ENCODE results near the gene BTN3A1.
"Not testable (repeated sequence)": the region's sequence is repeated elsewhere in the genome, so short reads cannot be mapped to it uniquely, and the experiment has no call there.

BTN3A1 gene

DNA sequence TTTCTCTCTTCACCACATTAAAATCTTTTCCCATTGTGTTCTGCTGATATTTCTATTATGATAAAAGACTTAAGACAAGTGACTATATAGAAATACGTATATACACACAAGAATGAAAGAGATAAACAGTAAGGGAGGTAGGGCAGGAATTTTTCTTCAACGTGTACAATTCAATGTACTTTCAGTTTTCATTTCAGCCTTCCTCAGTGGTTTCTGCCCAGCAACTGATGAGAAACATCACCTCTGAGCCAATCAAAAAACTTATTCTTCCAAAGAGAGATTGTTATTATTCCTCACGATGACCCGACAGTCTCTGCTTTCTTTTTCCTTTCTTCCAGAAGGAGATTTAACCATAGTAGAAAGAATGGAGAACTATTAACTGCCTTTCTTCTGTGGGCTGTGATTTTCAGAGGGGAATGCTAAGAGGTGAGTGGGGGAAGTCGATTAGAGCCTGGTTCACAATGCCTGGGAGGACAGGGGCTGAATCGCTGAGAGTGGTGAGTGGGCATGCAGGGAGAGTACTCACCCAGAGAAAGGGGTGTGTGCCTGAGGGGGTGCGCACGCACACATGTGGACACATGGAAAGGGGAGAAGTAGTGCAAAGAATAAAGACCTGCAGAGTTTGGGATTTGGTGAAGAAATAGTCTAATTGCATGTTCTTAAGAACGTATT lies at the start of gene BTN3A1:
BTN3A1 (plus strand) TSS at position 289 of the 672 bp plus-strand sequence. CDS start 3,289 bp downstream, outside the sequence.
- peak; percentile 69 for DNase-seq

DNA sequence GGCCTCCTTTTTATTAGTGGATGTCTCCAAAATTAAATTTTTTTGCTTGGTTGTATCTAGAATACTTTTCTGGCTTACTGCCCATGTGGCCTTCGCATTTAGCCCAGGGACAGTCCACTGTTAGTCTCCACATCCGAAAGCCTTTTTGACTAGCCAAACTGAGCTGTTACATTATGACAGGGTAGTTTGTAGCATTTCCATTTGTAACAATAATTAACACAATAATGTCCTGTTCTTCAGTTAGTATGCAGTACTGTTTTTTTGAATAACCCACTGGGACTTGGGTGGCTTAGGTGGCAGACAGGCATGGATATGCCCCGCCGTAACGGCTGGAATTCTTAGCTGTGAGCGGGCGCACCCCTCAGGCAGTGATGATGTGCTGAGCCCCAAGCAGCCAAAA lies 49.8 kb upstream of the BTN3A1 start:
- DNase-seq: no peak

DNA sequence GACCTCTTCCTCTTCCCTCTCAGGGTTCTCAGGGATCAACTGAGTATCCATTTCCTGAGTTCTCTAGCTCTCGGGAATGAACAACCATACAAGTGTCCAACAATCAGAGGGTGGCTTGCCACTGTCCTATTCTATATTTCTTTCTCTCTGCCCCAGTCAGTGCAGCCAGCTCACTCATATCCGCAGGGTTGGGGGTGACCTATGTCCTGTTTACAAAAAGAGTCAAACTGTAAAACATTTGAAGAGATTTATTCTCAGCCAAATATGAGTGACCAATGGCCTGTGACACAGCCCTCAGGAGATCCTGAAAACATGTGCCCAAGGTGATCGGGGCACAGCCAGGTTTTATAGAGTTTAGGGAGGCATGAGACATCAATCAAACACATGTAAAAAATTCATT lies 47.9 kb upstream of the BTN3A1 start:
- no peak for DNase-seq

DNA sequence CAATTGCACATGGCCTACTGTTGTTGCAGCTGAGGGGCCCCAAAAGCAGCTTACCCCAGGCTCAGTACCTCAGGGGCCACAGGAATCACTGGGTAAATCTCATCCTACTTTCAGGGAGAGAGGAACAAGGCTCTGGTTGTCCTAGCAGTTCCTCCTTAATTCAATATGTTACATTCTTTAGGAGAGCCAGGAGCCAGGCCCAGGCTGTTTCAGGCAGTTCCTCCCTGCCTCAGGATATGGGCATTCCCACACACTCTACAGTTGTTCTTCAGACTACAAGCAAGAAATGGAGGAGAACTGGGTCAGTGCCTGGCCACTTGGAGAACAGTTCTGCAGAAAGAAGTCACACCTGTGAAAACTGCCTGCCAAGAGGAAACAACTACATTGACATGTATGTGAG lies 46.7 kb upstream of the BTN3A1 start:
- no peak for DNase-seq

DNA sequence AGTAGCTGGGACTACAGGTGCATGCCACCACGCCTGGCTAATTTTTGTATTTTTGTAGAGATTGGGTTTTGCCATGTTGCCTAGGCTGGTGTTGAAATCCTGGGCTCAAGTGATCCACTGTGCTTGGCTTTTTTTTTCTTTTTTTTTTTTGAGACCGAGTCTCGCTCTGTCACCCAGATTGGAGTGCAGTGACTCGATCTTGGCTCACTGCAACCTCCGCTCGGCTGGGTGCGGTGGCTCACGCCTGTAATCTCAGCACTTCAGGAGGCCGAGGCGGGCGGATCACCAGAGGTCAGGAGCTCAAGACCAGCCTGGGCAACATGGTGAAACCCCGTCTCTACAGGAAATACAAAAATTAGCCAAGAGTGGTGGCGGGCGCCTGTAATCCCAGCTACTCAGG lies 44.5 kb upstream of the BTN3A1 start:
- not testable (repeated sequence) for DNase-seq

DNA sequence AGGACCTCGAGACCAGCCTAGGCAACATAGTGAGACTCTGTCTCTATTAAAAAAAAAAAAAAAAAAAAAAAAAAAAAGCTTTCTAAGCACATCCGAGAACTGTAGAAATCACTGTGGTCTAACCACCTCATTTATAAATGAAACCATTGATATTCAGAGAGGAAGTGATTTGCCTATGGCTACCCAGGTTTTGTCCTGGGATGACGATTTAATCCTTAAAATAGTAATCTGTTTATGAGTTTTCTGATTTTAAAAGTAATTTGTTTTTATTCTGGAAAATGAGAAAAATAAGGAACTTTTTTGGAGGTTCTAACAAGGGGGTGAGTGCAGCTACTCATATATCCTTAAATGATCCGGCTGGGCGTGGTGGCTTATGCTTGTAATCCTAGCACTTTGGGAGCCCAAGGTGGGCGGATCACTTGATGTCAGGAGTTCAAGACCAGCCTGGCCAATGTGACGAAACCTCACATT lies 43.5 kb upstream of the BTN3A1 start:
- no peak for DNase-seq

DNA sequence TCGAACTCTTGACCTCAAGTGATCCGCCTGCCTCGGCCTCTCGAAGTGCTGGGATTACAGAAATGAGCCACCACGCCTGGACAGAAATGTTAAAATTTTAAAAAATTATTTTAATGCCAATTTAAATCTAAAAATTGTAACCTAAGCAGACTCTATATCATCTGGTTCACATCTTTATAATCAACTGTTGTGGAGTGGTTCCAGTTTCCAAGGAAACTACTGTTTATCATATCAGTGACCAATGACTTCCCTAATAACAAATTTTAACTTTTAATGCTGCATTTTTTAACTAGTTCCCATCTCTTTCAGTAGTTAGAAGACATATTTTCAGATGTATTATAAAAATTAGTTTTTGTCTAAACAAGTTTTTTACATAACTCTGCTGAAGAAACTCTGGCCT lies 42.3 kb upstream of the BTN3A1 start:
- DNase-seq: no peak

DNA sequence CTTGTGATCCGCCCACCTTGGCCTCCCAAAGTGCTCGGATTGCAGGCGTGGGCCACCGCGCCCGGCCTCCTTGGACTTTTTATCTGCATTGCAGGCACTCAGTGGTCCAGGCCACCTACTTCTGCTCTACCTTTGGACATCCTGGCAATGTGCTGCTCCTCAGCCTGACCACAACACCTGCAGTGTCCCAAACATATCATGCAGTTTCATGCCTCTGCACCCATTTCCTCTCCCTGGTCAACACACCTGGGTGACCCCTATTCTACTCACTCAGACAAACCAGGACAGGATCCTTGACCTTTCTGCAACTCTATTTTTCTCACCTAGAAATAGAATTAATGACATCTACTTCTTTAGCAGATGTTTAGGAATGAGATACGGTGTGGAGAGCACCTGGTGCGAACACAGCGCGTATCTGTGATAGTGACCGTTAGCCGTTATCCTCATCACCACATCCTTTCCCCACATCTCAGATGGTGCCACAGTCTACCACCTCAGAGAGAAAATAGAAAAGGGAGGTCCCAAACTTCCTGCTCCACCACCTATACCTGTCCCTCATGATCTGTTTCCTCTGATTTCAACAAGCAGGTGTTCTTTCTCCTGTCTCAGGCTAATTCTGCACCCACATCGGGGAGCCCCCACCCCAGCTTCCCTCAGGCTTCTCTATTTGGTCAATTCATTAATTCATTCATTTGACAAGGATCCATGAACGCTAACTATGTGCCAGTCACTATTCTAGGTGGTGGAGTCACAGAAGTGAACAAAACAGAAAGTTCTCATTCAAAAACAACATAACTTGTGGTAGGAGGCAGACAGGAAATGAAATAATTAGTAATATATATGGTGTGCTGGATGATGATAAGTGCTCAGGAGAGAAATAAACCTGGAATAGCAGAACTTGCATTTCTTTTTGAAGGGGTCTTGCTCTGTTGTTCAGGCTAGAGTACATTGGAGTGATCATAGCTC lies 41.3 kb upstream of the BTN3A1 start:
- no peak for DNase-seq

DNA sequence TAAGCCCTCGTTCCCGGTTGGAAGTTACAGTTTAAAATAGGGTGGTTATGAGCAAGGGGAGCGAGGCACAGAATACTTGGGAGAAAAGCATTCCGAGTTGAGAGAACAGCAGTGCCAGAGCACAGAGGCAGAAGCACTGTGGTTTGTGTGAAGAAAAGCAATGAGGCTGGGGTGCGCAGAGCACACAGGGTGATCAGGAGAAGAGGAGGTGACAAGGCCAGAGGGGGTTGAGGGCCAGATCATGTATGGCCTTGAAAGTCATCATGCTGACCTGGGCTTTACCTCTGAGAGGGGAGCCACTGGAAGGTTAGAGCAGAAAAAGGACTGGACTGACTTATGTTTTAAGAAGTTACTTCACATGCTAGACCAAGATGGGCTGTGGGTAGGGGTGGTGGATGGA lies 40.5 kb upstream of the BTN3A1 start:
- no peak for DNase-seq

DNA sequence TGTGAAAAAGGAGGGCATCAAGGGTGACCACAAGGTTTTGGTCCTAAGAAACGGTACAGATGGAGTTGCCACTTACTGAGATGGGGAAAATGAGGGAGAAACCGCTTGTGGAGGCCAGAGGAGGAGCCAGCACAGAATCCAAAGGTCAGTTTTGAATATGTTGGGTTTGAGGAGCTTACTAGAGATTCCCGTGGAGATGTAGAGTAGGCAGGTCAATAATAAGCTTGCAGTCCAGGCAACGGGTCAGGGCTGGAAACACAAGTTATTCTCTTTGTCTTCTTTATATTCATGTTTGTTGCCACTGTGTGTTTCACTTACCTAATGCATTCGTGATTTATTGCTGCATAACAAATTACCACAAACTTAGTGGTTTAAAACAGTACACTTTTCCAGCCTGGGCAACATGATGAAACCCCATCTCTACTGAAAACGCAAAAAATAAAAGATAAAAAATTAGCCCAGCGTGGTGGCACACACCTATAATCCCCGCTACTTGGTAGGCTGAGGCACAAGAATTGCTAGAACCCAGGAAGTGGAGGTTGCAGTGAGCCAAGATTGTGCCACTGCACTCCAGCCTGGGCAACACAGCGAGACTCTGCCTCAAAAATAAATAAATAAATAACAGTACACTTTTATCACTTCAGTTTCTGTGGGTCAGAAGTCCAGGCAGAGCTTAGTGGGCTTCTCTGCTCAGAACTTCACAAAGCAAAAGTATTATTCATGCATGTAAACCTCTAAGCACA lies 39.8 kb upstream of the BTN3A1 start:
- no peak for DNase-seq

DNA sequence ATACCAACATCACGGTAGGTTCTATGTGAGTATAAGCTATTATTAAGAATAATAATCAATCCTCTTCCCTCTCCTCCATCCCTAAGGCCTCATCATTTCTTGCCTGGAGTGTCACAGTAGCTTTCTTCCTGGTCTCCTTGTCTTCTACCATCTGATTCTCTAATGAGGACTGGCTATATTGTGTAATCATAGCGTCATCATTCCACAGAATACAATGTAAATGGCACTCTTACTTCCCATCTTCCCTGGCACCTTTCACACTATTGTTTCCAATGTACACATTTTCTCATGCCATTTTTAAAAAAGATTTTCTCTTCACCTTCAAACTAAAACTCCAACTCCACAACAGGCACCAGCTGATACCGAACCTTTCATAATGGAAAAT lies 39.2 kb upstream of the BTN3A1 start:
- DNase-seq: no peak

DNA sequence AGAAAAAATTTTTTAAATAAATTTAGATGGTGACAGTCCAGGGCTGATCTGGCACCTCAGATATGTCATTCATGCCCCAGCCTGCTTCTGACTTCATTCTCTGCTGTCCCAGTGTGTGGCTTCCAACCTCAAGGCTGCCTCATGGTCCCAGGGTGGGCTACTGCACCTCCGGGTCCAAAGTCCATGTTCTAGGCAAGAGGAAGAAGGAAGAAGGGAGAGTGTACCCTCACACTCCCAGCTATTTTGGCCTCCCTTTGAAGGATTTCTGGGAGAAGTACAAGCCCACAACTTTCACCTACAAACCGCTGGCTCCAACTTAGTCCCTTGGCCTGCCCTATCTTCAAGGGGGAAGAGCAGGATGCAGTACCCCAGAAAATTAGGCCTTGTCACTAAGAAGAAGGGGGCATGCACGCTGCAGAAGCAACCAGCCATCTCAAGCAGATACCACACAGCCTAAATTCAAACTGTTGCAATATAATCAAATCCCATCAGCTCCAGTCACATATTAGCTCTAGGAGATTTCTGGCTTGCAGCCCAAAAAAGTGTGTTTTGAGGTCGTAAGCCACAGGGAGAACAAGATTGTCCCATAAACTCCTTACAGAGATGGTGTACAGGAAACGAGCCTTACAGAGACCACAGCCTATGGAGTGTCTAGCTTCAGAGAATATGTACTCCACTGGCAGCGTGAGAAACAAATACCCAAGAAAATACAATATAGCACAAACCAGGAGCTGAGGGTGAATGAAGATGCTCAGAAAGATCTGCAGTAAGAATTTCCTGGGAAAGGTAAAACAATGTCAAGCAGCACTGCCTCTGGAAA lies 38.0 kb upstream of the BTN3A1 start:
- no peak for DNase-seq

DNA sequence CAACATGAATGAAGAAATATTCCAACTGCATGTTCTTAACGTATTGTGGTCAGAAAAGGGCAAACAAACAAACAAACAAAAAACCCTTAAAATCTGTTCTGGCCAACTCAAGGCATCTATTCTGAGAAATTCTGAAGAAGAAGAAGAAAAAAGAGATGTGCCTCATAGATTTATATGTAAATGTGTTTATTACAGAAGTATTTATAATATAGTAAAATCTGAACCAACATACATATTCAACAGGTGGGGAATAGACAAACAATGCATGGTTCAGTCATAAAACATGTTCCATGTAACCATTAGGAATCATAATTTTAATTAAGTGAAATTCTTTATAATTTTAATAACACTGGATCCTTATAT lies 36.5 kb upstream of the BTN3A1 start:
- no peak for DNase-seq

DNA sequence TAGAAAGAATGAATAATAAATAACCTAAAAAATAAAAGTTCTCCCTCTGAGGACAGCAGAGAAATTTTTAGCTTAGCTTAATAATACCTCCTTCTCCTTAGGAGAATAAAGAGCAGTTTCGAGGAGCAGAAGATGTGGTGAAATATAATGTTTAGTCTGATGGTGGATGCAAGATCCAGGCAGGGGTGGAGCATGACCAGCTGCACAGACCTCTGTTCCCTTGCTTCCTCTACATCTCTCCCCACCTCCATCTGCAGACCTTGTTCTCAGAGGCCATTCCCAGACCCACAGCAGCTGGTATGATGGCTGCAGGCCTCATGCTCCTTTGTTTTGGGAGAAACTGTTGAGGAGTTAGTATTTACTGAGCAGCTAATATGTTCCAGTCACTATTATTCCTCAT lies 35.6 kb upstream of the BTN3A1 start:
- peak; percentile 38 for DNase-seq

DNA sequence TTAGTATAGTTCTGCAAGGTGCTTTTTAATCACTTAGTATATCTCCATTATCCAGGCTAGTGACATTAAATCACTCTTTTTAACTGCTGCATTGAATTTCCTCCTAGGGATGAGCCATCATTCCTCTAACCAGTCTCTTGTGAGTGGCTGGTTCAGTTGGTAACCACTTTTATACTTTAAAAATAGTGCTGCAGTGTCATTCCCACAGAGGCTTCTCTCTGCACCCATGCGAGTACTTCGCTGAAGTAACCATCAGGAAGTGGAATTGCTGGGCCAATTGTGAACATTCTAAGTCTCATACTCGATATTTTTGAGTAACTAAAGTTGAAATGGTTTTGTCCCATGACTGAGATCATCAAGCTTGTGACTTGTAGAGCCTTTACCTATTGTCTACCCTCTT lies 35.0 kb upstream of the BTN3A1 start:
- no peak for DNase-seq

DNA sequence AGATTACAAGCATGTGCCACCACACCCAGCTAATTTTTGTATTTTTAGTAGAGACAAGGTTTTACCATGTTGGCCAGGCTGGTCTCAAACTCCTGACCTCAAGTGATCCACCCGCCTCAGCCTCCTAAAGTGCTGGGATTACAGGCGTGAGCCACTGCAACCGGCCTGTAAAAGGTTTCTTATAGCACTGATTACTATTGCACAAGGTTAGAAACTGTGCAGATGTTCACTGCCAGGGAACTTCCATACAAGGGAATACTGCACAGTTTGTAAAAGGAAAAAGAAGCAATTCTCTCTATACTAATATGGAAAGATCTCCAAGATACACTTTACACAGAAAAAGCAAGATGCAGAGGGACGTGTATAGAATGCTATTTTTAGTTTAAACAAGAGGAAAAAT lies 30.3 kb upstream of the BTN3A1 start:
- DNase-seq: not testable (repeated sequence)

DNA sequence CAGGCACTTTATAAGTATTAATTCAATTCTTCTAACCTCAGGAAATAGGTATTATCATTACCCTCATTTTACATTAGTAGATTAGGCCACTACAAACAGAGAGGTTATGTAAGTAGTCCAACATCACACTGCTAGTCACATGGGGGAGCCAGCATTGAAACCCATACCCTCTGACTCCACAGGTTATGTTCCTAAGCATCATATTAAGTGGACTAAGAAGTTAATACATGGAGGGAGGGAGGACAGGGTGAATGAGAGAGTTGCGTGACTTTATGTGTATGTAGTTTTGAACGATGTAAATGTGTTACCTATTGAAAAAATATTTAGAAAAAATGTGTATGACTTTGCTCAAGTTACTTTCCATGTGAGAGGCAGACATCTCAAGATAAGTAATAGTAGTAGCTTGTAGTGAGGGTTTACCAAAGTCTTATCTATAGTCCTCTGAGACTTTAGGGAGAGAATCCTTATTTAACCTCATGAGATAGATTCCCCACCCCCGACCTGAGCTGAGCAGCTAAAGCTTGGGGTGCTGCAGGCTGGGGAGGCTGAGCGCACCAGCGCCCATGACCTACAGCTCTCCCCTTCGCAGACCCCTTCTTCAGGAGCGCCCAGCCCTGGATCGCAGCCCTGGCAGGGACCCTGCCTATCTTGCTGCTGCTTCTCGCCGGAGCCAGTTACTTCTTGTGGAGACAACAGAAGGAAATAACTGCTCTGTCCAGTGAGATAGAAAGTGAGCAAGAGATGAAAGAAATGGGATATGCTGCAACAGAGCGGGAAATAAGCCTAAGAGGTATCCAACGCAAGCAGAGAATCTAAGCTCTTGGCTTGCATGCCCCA lies 29.5 kb upstream of the BTN3A1 start:
- no peak for DNase-seq

DNA sequence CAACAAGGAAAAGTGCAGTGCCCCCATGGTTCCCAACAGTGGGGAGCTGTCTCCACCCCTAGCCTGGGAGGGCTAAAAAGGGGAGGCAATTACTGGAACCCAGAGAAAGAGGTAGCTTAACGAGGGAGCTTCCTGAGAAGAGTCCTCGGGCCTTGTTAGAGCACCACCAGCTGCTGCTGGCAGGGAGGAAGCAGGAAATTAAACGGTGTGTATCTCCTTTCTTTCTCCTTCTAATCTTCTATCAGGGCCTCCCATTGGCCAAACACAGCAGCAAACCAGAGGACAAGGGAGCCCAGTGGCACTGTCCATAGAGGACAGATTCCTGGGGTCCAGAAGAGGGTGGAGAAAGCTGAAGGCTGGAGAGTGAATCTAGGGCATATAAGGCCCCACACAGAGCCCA lies 26.8 kb upstream of the BTN3A1 start:
- DNase-seq: no peak

DNA sequence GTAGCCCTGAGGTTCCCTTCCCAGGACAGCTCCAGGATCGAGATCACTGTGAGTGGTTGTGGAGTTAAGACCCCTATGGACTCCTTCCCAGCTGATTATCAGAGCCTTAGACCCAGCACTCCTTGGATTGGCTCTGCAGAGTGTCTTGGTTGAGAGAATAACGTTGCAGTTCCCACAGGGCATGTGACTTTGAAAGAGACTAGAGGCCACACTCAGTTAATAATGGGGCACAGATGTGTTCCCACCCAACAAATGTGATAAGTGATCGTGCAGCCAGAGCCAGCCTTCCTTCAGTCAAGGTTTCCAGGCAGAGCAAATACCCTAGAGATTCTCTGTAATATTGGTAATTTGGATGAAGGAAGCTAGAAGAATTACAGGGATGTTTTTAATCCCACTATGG lies 24.4 kb upstream of the BTN3A1 start:
- DNase-seq: no peak

DNA sequence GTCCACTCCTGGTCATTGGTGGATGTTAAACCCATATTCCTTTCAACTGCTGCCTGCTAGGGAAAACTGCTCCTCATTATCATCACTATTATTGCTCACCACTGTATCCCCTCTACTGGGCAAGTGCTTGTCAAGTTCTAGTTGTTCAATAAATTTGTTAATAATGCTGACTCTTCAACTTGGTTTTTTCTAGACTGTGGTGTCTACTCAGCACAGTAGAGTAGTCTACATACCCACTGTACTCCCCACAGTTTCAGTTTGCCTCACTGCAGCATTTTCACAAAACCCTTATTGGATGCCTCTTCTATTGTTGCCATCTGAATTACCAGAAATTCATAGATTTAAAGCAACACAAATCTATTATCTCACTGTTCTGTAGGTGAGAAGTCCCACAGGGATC lies 23.9 kb upstream of the BTN3A1 start:
- DNase-seq: not testable (repeated sequence)

DNA sequence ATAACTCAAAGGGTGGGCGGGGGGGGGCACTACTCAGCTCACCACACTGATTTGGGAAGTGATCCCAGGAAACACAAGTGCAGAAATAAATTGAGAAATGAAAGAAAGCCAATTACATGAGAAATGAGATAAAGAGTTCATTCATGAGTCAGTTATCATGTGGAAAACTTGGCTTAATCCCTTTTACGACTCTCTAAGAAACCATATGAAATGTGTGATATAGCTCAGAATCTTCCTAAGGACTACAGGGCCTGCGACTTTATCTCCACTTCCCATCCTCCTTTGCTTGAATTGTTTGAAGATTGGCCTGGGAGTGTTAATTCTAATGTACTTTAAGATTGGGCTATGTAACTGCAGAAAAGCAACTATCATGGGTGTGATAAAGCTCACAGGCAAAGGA lies 22.8 kb upstream of the BTN3A1 start:
- no peak for DNase-seq

DNA sequence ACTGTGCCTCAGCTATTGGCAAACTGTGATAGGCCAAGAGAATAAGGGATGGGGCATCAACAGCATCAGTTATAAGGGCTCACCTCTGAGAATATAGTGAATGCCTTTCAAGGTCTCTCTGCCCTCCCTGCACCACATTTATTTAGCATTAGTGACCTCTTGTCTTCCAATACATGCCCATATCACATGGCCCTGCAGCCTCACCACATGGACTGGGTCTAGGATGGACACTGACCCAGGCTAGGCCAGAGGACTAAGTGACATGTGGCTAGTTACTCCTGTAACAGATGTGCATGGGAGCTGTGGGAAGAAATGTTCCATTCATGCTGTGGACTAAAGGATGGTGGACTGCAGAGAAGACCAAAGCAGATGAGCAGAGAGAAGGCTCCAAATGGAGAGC lies 22.3 kb upstream of the BTN3A1 start:
- DNase-seq: no peak

Measured in HCEC 1CT (cell line).